Measurements from ENCODE around the gene CD164.

- TF ChIP-seq MAX (IDR thresholded peaks at IDR 0.05; ENCODE audit: low read depth) (no peak), EP300 (IDR thresholded peaks at IDR 0.05; ENCODE audit: borderline replicate concordance in 1 of 2, low read depth in 1 of 2, low read length in 1 of 2) (no peak), CTCF (IDR thresholded peaks at IDR 0.05) (no peak), RAD21 (IDR thresholded peaks at IDR 0.05; ENCODE audit: low read length) (no peak), TAF1 (IDR thresholded peaks at IDR 0.05; ENCODE audit: borderline replicate concordance, low read depth, low read length) (no peak), PBX3 (IDR thresholded peaks at IDR 0.05) (no peak)
Measured at GRCh38 chr6:109360791-109361190, 21.5 kb downstream of the CD164 start.
